Epithelial cell of proximal tubule (primary cell): ENCODE data around the gene PYGO1. TPM values are rescaled to one million over a fixed set of nuclear protein-coding genes. Genes with fewer than 3 reads are reported as not detected.

Experiments used
- DNase-seq: peaks from one replicate; pipeline ENCODE4 v3.0.0-alpha.2; 2011; ENCODE audit warnings: low read depth
- H3K4me3 ChIP-seq: 2 replicates; pipeline ENCODE4 v1.5.1; 2011; ENCODE audit warnings: low read depth, mild to moderate bottlenecking, low read length
- total RNA-seq: library from RNA; depleted of rRNA; stranded (reverse); fragments of >200 nt; gene quantifications from 2 replicates; pipeline ENCODE4 v1.2.3, GENCODE V29; 2015
- TF ChIP-seq, protein P1 (sequence below): conservative IDR thresholded peaks from 2 replicates; pipeline ENCODE4 v1.5.1; 2012; ENCODE audit warnings: low read depth, mild to moderate bottlenecking, low read length

Gene PYGO1
- total RNA-seq, 1 donor from 2014 or later: 2.2 TPM

GRCh38 chr15:55552451-55552850, 35.7 kb downstream of the PYGO1 start:
- TF ChIP-seq, protein P1, sequence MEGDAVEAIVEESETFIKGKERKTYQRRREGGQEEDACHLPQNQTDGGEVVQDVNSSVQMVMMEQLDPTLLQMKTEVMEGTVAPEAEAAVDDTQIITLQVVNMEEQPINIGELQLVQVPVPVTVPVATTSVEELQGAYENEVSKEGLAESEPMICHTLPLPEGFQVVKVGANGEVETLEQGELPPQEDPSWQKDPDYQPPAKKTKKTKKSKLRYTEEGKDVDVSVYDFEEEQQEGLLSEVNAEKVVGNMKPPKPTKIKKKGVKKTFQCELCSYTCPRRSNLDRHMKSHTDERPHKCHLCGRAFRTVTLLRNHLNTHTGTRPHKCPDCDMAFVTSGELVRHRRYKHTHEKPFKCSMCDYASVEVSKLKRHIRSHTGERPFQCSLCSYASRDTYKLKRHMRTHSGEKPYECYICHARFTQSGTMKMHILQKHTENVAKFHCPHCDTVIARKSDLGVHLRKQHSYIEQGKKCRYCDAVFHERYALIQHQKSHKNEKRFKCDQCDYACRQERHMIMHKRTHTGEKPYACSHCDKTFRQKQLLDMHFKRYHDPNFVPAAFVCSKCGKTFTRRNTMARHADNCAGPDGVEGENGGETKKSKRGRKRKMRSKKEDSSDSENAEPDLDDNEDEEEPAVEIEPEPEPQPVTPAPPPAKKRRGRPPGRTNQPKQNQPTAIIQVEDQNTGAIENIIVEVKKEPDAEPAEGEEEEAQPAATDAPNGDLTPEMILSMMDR: no peak
- DNase-seq: no peak
- H3K4me3 ChIP-seq: no peak overlapping the region

GRCh38 chr15:55549305-55549704, 38.8 kb downstream of the PYGO1 start:
- no peak for DNase-seq
- TF ChIP-seq, protein P1: no peak
- no peak overlapping the region for H3K4me3 ChIP-seq

- no peak overlapping the region for H3K4me3 ChIP-seq
- no peak for DNase-seq
- TF ChIP-seq, protein P1: no peak
Observed at GRCh38 chr15:55546718-55547117, 41.4 kb downstream of the PYGO1 start.

GRCh38 chr15:55535436-55535835, 52.7 kb downstream of the PYGO1 start:
- DNase-seq: no peak
- TF ChIP-seq, protein P1: no peak

GRCh38 chr15:55532944-55533343, 55.2 kb downstream of the PYGO1 start:
- TF ChIP-seq, protein P1: no peak
- DNase-seq: no peak
- no peak overlapping the region for H3K4me3 ChIP-seq

More at GRCh38 chr15:55535436-55535835, 52.7 kb downstream of the PYGO1 start:
- no peak overlapping the region for H3K4me3 ChIP-seq

DNA sequence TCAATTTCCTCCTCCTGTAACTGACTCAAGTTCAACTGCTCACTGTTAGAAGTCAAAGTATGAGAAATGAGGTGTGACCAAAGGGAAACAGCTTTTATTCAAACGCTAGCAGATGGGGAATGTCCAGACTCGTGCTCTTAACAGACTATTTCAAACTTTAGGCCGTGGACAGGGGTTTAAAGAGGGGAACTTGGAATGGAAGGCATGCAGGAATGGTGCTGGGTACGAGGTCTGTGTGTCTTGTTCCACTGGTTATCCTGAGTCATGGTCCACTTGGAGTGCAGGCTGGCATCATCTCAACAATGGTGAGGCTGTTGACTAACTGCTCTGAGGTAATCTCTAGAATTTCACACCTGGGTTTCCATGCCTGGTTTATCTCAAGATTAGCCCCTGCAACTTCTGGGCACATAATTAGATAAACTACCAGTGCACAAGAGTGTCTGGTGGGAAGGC, 57.3 kb downstream of the PYGO1 start:
- TF ChIP-seq, protein P1: no peak
- DNase-seq: peak; percentile 87
- H3K4me3 ChIP-seq: no peak overlapping the region

- H3K4me3 ChIP-seq: no peak overlapping the region
- DNase-seq: no peak
- TF ChIP-seq, protein P1: no peak
Observed at GRCh38 chr15:55528812-55529211, 59.3 kb downstream of the PYGO1 start.
